Posterior vena cava (tissue), 2 donors: Measurements from ENCODE around the gene FAM107B. TPM values are rescaled to one million over a fixed set of nuclear protein-coding genes. Genes with fewer than 3 reads are reported as not detected.
A peak's percentile ranks its signal among the peaks of the same experiment; 100 is the strongest.

Experiments used
- DNase-seq: peaks from one replicate; pipeline ENCODE4 v3.0.0-alpha.2; 2020; ENCODE audit warnings: low spot score
- intact Hi-C, 2 donors: fragments of 100-400 bp; cut with DNase I; formaldehyde crosslinking; loops; one replicate each; pipeline versions ENCODE4 v1.14.1 to v1.14.2; 2022 to 2023
- total RNA-seq, 2 donors: library from RNA; stranded (reverse); fragmentation: NEBNext Ultra II Directional; extraction: Animal tissue kit (Norgen Biotek cat#: 25700); gene quantifications; one replicate each; pipeline ENCODE4 v1.2.1, GENCODE V29; 2021
- donor health status: DM: yes; HTN: yes; CAD: no.
- donor health status: DM: yes; HTN: yes; CAD: no.

Gene FAM107B
- total RNA-seq, 2 donors from 2014 or later = 23.2 to 28.4 TPM

DNA sequence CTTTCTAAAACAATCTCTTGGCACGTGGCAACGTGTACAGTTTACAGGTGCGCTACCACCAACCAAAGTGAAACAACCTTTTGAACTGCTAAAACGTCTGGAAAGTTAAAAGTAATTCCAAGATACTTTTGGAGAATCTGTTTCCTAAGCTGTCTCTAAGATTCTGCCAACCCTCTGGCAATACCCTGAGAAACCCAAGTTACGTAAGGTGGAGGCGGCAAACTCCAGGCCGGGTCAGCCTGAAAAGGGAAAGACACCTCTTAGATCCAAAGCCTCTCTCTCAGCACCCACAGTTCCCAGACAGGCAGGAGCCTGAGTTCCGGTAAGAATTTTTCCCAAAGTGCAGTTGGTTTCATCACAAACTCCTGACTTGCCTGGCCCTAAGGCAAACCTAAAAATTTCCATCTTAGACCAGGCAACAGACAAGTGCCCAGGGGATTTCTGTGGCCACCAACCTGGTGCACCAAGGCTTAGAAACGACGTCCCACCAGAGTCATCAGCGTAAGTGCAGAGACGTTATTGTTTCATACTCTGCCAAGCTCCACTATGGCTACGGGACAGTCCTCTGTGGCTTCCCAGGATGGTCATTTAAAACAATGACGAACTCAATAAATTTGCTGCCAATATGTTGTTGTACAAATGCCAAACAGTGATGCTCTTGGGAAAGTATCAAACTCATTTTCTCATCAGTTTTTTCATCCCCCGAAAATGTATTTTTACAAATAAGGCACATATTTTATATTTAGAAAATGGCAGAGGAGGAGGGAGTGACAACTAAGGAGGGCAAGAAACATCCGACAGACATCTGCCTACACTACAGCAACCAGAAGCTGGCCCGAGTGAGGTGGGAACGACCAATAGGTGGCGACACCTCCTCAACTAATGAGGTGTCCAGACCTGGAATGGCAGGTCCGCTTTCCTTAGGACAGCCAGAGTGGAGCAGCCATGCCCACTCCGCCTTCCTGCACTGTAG, 238.2 kb downstream of the FAM107B start:
- intact Hi-C loops = loop anchor here (5.0 to 10.0 kb wide), 2 partner anchors 286 to 288 kb away; no protein-coding TSS in a partner anchor
- DNase-seq = peak; percentile 88

DNA sequence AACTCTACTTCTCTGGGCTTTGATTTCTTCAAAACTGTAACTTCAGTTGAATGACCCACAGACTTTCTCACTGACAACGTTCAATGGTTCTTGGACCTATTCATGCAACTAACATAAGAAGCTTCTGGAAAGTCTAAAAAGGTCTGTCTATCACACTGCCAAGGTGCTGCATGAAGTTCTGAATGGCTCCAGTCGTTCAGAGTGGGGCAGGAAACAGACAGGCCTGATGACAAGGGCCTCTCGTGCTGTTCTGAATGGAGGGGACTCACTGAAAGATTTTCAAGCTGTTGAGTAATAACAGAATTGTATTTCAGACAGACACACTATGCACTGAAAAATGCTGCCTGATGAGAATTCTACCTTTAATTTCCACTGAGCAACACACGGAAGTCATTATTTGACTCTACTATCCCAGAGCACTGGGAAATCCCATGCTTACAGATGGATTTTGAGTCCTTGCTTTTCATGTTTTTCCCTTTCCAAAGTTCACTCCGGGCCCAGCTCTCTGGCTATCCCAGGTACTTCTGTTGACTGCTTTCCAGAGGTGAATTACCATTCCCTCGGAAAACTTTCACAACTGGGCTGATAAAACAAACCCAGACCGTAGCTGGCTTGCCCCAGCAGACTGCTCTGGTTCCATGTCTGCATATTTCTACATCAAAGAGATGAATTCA, 239.1 kb downstream of the FAM107B start:
- no peak for DNase-seq
- intact Hi-C loops = loop anchor here (5.0 to 10.0 kb wide), 2 partner anchors 287 to 289 kb away; no protein-coding TSS in a partner anchor

DNA sequence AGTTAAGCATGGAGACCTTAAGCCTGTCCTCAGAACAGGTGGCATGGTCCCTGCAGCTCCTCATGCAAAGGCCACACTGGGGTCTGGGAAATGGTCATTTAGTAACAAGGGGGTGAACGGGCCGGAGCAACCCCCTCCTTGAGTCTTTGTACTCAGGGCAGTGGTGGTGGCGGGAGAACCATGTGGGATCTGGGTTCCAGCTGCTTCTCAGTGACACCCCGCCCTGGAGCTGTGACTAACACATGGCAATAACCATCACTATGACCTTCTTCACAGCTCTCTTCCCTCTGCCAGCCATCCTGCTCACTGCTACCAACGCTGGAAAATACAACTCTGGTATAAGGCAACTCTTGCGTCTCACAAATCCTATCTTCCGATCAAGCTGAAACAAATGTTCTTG, 240.5 kb downstream of the FAM107B start:
- DNase-seq = no peak
- intact Hi-C loops = loop anchor here in 1 of 2 donors (10.0 kb wide), 1 partner anchor 291 kb away; no protein-coding TSS in a partner anchor

DNA sequence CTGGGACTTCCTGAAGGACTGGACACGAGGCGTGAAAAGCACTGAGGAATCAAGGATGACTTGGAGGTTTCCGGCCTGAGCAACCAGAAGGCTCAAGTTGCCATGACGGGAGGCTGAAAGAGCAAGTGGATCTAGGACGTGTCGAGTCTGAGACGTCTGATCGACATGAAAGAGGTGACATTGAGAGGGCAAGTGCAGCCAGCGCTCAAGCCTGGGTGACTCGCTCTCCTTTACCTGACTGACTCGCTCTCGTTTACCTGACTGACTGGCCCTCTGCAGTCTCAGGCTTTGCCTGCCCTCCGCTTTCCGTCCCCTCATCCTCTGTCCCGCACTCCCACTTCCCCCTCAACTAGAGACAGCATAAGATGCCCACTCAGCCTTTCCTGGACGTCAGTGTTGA, 241.4 kb downstream of the FAM107B start:
- intact Hi-C loops = loop anchor here in 1 of 2 donors (10.0 kb wide), 1 partner anchor 292 kb away; no protein-coding TSS in a partner anchor

DNA sequence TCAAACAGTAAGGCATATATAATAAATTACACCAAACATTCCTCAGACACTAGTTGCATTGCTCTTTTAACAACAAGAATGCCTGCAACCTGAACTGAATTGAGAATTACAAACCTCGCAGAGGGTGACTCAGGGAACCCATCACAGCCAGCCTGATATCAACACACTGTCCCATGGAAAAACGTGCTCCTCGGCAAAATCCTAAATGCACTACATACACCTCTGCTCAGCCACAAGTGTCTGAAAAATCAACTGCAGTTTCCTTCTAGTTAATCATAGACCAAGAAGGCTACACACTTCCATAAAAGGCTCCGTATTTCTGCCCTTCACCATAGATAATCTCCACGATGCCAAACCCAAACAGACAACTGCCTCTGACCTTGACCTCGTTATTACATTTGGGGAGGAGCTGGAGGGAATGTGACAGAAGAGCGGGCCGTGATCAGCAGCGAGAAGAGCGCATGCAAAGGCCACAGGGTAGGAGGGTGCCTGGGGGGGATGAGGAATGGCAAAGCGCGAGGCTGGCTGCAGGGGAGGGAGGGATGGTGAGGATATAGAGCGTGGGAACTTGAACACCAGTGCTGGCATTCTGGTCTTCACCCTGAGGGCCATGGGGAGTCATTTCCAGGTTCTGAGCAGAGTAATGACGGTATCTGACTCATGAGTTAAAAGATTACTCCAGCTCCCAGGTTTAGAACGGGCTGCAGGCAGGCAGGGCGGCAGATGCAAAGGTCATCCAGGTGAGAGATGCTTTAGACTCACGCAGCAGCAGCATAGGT, 242.0 kb downstream of the FAM107B start:
- intact Hi-C loops = loop anchor here in 1 of 2 donors (10.0 kb wide), 1 partner anchor 292 kb away; no protein-coding TSS in a partner anchor
- DNase-seq = no peak

More for the DNA sequence above, 241.4 kb downstream of the FAM107B start:
- no peak for DNase-seq

DNA sequence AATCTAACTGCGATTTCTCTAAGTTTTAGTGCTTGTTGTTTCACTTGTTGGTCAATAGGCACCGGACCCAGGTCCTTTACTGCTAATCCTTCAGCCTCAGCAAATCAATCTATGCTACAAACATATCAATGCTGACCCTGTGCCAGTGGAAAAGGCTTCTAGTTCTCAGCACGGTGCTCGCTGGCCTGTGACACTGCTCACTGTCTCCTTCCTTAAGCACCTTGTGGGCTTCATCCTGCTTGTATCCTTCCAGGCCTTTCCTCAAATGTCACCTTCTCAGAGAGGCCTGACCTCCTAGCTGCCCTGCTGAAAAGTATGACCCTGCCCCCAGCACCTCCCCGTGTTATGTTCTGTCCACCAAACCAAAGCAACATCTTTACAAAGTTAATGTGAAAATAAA, 242.7 kb downstream of the FAM107B start:
- no peak for DNase-seq
- intact Hi-C loops = loop anchor here in 1 of 2 donors (10.0 kb wide), 1 partner anchor 293 kb away; no protein-coding TSS in a partner anchor

DNA sequence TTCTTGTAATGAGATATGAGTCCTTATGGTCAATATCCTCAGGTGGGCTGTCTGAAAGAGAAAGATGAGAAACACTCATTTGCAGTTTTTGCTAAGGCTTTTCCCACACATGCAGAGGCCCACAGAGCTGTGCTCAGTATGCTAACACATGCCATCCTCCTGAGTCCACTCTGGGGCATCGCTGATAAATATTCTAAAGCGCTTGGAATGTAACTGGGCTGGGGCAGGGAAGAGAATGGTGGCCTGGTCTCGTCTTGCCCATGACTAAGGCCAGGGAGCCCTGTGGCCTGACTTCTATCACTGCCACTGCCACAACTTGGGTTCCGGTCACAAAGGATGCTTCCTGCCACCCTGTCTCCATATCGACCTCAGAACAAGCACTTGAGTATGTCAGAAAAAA, 244.2 kb downstream of the FAM107B start:
- intact Hi-C loops = loop anchor here in 1 of 2 donors (10.0 kb wide), 1 partner anchor 294 kb away; no protein-coding TSS in a partner anchor
- no peak for DNase-seq

DNA sequence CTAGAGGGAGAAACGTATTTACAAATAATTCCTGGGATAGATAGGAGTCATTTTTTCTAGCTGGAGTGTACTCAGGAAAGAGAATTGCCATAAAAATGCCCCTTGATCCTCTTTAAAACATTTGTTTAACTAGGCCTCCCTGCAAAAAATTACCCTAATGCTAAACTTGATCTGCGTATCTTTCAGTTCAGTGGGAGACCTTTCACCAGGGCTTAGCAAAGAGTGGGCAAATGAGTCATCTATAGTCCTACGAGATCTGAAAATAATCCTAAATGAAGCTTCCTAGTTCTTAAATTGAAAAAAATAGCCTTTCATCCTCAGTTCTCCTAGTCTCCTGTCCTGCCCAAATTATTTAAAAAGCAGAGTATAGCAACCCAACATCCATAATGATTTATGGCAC, 245.3 kb downstream of the FAM107B start:
- DNase-seq = no peak
- intact Hi-C loops = no loop called here

DNA sequence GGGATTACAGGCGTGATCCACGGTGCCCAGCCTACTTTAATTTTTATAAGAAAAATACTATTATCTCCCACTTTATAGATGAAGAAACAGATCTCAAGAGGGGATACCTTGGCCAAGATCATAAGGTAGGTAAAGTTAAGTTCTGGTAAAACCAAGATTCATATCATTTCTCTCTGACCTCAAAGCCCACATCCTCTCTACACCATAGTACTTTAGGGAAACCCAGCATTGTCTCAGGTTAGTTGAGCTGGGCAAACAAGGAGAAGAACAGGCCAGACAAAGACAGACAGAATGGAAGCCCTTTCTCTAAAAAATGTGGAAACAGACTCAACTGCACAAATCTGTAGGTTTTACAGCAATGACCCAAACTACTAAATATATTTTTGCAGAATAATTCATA, 246.2 kb downstream of the FAM107B start:
- intact Hi-C loops = no loop called here
- DNase-seq = no peak

DNA sequence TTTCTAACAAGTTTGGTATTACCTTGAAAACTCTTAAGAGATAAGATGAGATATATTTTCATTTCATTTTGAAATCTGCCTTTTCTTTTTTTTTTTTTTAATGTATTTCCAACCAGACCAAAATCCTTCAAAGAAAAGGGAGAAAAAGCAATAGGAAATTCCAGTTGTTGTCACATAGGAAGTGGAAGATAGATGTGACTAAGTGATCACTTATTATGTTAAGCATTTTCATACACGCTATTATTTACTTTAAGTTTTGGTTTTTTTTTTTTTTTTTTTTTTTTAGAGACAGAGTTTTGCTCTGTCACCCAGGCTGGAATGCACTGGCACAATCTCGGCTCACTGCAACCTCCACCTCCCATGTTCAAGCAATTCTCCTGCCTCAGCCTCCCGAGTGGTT, 246.8 kb downstream of the FAM107B start:
- intact Hi-C loops = no loop called here
- no peak for DNase-seq

DNA sequence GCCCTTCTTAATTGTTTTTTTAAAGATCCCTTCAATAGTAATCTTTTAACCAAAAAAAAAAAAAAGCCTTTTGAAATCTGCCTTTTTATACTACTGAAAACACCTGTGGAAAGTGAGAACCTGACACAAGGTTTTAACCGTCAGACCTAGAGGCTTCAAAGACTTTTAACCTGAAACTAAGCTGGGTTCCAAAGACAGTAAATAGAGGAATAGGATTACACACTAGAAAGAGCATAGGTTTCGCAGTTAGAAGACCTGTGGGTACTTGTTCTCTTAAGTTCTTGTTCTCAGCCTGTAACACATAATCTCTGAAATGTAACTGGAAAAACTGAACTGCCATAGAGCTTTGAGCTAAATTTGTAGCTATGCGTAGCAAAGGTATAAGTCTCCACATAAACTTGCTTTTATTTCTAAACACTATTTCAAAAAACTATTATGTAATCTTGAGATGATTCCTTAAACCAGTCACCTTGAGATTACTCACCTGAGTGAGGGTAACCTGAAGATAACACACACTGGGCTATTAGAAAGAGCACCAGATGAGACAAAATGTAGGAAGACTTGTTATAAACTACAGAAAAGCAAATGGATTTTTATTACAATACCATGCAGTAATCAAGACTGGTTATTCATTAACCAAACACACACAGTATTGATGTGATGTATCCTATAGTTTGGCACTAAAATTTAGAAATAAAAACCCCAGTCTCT, 247.4 kb downstream of the FAM107B start:
- intact Hi-C loops = no loop called here

DNA sequence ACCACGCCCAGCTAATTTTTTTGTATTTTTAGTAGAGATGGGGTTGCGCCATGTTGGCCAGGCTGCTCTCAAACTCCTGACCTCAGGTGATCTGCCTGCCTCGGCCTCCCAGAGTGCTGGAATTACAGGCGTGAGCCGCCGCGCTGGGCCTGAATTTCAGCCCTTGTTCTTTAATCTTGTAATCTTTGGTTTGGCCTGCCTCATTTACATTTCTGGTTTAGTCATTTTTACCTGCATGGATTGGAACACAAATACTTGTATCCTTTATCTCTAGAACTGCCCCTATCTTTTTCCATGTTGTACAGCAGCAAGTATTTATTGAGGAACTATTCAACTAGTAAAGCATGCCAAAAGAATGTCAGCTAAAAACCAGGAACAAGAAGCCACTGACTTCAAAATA, 248.4 kb downstream of the FAM107B start:
- intact Hi-C loops = no loop called here
- no peak for DNase-seq

More for the DNA sequence above, 247.4 kb downstream of the FAM107B start:
- no peak for DNase-seq

DNA sequence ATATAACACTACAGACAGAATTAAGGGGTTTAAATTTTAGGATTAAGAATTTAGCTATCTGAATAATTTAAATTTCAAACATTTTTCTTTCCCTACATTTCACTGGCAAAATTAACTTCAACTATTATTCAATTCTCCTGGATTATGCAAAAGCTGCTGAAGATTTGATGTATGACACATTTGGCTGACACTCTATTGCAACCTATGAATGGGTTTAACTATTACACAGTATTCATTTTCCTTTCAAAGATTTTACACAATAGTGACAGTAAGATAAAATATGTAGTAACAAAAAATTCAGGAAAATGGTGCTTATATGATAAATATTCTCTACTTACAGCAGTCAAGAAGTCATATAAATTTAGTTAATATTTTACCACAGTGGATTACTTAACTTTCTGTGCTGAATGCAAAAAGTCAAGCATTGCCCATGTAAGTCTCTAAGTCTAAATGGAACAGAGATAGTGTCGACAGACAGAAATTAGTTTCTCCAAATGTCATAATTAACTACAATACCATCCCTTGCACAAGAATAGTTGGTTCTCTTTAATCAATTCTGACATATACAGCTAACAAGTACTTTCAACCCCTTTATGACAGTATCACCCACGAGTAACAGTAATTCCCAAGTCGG, 249.9 kb downstream of the FAM107B start:
- intact Hi-C loops = no loop called here
- no peak for DNase-seq

DNA sequence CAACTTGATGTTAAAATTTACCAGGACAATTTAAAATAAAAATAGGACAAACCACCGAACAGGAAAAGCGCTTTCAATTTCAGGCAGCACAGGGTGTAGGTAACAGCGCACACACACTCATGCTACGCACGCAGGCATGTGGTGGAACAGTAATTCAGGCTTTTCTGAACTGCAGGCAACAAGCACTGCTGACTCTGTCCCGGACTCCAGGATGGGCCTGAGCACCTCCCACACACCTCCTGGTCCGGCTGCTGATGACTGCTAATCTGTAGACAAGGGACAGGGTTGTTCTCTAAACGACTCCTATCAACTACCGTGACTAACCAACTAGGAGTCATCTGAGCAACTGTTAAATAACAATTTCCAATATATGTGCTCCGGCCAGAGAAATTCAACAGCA, 251.4 kb downstream of the FAM107B start:
- no peak for DNase-seq

DNA sequence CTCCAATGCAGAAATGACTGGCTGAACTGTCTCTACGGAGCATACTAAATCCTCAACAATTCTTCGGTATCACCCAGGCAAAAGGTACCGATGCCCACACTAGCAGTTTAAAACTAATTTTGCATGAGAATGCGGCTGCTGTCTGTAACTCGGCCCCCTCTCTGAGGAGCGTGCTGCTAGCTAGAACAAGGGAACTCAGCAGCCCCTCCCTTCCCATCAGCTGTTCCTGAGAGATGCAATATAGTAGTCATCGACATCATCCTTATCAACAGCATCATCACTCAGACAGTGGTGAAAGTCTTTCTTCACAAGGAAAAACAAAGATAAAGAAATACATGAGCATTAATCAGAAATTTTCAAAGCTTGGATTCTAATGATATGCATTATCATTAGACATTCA, 254.9 kb downstream of the FAM107B start:
- intact Hi-C loops = no loop called here
- DNase-seq = no peak

More for the DNA sequence above, 251.4 kb downstream of the FAM107B start:
- intact Hi-C loops = no loop called here

DNA sequence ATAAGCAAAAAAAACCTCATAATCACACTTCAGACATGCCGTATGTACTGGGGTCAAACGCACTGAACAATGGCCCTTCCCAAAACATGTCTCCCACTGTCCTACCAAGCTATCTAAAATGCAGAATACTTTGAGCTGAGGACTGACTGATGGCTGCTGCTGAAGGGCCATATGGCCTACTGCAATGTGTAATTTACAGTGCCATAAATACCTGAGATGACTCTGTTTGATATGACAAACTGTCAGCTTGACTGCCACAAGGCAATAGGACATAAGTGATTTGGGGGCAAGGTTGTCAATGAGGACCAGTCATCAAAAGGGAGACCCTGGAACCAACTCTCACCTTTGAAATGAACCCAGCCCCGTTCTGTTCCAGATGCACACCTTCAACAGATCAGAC, 256.5 kb downstream of the FAM107B start:
- no peak for DNase-seq
- intact Hi-C loops = no loop called here

DNA sequence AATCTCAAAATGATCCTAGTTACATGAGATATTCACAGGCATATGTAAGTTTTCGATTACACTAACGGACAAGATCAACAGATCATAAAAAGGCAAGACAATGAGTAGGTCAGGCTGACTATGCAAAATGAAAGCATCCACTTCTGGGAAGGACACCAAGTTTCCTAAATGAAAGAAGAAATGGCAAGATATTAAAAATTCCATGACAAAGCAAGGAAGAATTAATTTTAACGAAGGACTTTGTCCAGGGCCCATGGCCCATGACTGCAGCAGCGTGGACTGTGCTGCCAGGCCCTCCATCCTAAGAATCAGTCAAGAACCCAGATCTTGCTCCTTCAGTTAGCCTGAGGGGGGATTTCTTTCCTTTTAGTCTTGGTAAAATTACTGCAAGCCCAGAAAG, 261.6 kb downstream of the FAM107B start:
- intact Hi-C loops = no loop called here
- DNase-seq = no peak

DNA sequence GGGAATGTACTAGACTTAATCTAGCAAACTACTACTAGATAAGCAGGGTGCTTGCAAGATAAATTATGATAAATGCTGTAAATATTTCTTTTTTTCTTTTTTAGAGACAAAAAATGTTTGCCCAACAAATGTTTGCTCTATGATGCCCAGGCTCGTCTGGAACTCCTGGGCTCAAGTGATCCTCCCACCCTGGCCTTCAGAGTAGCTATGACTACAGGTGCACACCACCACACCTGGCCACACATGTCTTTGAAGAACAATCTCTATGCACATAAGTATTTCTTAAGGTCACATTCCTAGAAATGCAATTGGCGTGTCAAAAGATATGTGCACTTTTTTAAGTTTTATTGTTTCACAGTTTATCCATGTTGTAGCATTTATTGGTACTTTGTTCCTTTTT, 264.4 kb downstream of the FAM107B start:
- intact Hi-C loops = no loop called here
- no peak for DNase-seq
